WI38 (cell line): Measurements from ENCODE around the gene VTI1A.
"Not testable (repeated sequence)": the region's sequence is repeated elsewhere in the genome, so short reads cannot be mapped to it uniquely, and the experiment has no call there.

Experiments
- H3K4me3 ChIP-seq: 2 replicates; pipeline ENCODE4 v1.5.1; 2011; ENCODE audit warnings: low read depth, mild to moderate bottlenecking, control low read depth, low read length
- CTCF ChIP-seq: IDR thresholded peaks from 2 replicates; pipeline ENCODE4 v1.5.1; 2012; ENCODE audit warnings: low read depth, mild to moderate bottlenecking, control low read depth, low read length

Gene VTI1A

GRCh38 chr10:112446855-112447619, at the start of gene VTI1A, which contains the start of gene ZDHHC6:
Gene VTI1A (plus strand): TSS chr10:112447215. CDS start chr10:112447374, 159 bp downstream.
Gene ZDHHC6 (minus strand): TSS chr10:112446914. CDS start chr10:112445436, 1,478 bp downstream.
- peak within 1 kb of the TSS; percentile 97 for H3K4me3 ChIP-seq
- TF ChIP-seq CTCF, result peak; percentile 23; the same call in 1 of the 2 replicates

DNA sequence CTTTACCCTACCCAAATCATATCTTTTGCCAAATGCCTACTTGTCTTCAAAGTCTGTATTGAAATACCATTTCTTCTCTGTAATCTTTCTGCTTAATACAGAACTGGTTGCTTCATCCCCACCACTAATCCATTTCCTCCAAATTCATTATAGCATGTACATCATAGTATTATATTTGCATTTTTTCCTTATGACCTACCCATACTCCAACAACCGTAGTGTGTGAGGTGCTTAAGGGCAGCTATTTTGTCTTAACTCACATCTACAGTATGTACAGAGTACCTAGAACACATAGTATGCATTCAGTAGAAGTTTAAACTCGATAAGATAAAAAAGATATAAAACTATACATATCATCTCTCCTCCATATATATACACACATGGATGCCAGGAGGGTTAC, 49.4 kb upstream of the VTI1A start:
- TF ChIP-seq CTCF, result no peak

DNA sequence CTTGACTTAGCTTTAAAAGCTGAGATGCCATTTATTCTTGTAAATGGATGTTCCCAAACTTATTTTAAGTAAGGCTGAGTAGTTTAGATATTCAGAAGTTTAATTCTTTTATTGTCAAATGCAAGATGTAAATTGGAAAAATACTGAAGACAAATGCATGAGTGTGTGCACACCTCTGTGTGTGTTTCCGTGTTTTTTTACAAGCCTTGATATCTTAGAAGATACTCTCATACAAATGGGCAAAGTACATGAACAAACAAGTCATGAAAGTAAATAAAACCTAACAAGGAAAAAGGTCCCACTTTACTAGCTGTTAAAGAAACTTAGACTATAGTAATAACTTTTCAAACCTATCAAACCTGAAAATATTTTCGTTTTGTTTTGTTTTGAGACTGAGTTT, 44.1 kb upstream of the VTI1A start:
- no peak overlapping the region for H3K4me3 ChIP-seq
- TF ChIP-seq CTCF, result no peak

More for the DNA sequence above, 49.4 kb upstream of the VTI1A start:
- no peak overlapping the region for H3K4me3 ChIP-seq

GRCh38 chr10:112404617-112405016, 42.4 kb upstream of the VTI1A start:
- no peak for TF ChIP-seq CTCF

GRCh38 chr10:112406806-112407205, 40.2 kb upstream of the VTI1A start:
- H3K4me3 ChIP-seq, result not testable (repeated sequence)

More at GRCh38 chr10:112404617-112405016, 42.4 kb upstream of the VTI1A start:
- no peak overlapping the region for H3K4me3 ChIP-seq

DNA sequence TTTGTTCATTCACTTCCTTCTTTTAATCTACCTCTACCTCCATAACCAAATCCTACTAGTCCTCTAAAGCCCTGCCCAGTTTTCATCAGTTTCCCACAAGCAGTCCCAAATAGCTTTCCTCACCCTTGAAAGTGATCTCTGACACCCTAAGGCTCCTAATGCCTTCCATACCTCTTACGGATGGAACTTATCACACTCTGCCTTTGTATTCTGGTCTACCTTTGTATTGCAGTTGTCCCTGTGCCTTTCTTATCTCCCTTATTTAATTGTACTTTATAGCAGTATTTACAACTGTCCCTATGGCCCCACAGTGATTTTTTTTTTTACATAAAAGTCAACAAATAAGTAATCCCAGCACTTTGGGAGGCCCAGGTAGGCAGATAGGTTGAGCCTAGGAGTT, 39.3 kb upstream of the VTI1A start:
- no peak for TF ChIP-seq CTCF
- no peak overlapping the region for H3K4me3 ChIP-seq

GRCh38 chr10:112409299-112409698, 37.7 kb upstream of the VTI1A start:
- H3K4me3 ChIP-seq, result no peak overlapping the region
- no peak for TF ChIP-seq CTCF

- no peak for TF ChIP-seq CTCF
Measured at GRCh38 chr10:112409755-112410154, 37.3 kb upstream of the VTI1A start.

More at GRCh38 chr10:112409755-112410154, 37.3 kb upstream of the VTI1A start:
- H3K4me3 ChIP-seq, result no peak overlapping the region
